OCI-M2 (cell line): ENCODE measurements around the gene NDFIP2.

ENCODE experiments used
- DNase-seq: peaks from one replicate; lab custom pipeline; 2025; ENCODE audit not compliant: unreplicated experiment; lab: John Stamatoyannopoulos, UW

NDFIP2 gene, protein sequence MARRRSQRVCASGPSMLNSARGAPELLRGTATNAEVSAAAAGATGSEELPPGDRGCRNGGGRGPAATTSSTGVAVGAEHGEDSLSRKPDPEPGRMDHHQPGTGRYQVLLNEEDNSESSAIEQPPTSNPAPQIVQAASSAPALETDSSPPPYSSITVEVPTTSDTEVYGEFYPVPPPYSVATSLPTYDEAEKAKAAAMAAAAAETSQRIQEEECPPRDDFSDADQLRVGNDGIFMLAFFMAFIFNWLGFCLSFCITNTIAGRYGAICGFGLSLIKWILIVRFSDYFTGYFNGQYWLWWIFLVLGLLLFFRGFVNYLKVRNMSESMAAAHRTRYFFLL

GRCh38 chr13:79480954-79481684 is at the start of gene NDFIP2:
Gene NDFIP2, plus strand, starts transcription at chr13:79481155. Its CDS starts 49 bp downstream, at chr13:79481204.
- no peak for DNase-seq

- DNase-seq = no peak
Measured at GRCh38 chr13:79432086-79432485, 48.9 kb upstream of the NDFIP2 start.

GRCh38 chr13:79432992-79433391 is 48.0 kb upstream of the NDFIP2 start:
- DNase-seq = no peak

- DNase-seq = no peak
Measured at GRCh38 chr13:79434556-79434955, 46.4 kb upstream of the NDFIP2 start.

- DNase-seq = no peak
Measured at GRCh38 chr13:79435561-79435990, 45.4 kb upstream of the NDFIP2 start.

DNA sequence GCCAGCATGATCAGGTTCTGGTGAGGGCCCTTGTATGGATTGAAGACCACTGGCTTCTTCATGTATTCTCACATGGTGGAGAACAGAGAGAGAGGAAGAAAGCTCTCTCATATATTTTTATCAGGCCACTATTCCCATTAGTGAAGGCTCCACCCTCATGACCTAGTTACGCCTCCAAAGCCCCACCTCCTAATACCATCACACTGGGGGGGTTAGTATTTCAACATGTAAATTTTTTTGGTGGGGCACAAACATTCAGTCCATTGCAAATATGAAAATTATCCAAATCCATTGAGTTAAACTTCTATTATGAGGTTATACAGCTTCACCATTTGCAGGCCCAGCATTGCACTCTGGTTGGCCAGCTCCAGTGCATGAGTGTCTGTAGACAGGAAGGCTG is 41.7 kb upstream of the NDFIP2 start:
- DNase-seq = no peak

- DNase-seq = no peak
Measured at GRCh38 chr13:79440958-79441528, 39.9 kb upstream of the NDFIP2 start.

DNA sequence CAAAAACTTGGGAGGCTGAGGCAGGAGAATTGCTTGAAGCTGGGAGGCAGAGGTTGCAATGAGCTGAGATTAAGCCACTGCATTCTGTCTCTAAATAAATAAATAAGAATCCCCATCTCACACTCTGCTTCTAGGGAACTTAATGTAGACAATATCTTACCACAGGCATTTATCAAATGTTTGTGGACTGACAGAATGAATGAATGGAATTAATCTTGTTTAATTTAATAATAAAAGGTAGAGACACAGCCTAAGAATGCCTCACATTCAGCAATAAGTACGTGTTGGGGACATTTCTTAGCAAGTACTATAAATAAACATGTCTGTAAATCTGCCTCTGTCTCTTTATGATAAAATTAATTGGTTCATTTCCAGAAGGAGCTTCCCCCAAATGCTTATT is 38.7 kb upstream of the NDFIP2 start:
- no peak for DNase-seq

- DNase-seq = no peak
Measured at GRCh38 chr13:79442706-79443105, 38.2 kb upstream of the NDFIP2 start.

DNA sequence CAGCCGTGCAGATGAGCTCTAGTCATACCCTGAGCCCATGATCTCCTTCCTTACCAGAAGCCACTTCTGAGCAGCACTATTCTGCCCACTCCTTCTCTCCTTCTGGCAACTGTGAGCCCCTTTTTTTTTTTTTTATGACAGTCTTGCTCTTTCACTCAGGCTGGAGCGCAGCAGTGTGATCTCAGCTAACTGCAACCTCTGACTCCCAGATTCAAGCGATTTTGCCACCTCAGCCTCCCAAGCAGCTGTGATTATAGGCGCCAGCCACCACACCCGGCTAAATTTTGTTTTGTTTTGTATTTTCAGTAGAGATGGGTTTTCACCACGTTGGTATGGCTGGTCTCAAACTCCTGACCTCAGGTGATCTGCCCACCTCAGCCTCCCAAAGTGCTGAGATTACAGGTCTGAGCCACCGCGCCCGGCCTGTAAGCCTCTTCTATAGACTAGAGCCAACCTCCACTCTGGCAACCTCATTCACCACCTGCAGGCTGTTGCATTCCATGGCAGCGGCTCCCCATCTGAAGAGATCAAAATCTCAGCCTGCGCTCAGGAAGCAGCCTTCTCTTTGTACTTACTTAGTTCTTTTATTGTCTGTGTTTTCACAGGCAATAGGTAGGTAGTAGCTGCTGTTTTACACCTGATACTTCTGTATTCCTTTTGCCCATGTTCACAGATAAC is 34.8 kb upstream of the NDFIP2 start:
- no peak for DNase-seq

- DNase-seq = no peak
Measured at GRCh38 chr13:79447141-79447540, 33.8 kb upstream of the NDFIP2 start.

- no peak for DNase-seq
Measured at GRCh38 chr13:79447741-79448140, 33.2 kb upstream of the NDFIP2 start.

DNA sequence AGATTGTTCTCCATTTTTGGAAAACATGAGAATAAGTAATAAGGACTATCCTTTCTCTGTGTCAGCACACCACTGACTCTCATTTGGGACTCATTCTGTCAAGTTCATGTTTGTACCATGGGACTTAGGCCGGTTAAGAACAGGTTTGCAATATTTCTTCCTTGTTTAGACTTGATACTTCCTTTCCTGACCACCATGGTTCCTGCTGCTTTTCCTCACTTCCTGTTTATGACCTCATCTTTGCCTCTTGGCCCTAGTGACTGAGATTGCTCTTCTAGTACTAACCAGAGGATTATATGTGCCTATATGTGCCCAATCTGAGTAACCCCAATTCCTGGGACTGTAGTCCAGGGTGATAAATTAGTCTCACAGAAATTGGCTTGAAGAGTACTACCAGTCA is 32.5 kb upstream of the NDFIP2 start:
- DNase-seq = no peak

DNA sequence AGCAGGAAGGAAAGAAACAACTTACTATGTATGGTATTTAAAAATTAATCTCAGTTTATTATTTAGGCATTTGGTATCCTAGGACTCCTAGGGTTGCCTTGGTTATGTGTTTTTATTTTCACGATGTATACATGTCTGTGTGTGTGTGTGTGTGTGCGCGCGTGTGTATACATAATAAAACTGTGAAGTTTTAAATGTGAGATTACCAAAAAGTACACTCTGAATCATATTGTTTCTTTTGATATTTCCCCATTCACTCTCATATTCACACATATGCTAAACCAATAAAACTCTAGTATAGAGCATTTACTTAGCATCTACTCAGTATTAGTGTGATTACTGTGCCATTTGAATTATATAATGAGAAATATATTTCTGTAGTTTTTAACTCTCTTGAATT is 30.8 kb upstream of the NDFIP2 start:
- no peak for DNase-seq

DNA sequence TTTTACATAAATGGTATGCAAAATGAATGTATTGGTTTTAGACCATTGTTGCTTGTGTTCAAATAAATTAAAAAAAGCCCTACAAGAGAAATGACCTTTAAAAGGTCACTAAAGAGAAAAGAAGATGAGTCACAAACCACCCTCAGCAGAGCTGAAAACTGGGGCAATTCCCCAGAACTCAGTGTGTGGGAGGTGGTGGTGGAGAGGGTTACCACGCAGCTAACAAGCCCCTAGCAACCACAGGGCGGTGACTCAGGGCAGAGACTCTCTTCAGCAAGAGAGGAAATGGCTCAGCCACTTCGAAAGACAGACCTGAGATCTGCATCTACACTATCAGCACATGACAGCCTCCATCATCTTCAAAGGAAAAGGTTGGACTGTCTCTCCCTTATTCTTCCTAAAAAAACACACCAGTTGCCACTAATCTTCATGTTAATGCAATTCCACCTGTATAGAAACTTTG is 29.4 kb upstream of the NDFIP2 start:
- DNase-seq = peak; percentile 21

DNA sequence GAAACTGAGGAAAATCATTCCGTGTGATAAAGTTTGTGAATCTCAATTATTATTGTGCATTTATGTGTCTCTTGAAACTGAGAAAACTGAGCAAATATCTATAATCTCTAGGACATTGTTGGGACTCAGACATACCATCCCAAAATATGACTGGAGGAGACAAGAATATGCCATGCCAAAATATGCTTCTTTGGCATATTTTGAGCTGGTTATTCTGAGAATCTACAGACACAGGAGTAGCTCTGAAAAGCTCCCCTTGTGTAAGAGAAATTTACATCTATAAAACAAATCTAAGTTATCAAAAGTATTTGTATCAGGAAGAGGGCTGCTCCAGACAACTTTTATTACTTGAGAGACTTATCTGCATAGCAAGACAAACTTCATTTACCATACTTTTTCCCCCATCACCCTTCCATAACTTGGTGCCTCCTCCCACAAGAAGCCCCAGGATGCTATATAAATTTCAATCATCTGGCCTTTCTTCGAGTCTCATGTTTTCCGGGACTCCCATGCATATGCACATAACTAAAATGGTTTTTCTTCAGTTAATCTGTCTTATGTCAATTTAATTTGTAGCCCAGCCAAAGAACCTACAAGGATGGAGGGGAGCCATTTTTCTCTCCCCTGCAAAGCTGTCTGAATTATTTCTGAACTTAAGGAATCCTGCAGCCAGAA is 28.6 kb upstream of the NDFIP2 start:
- DNase-seq = no peak

DNA sequence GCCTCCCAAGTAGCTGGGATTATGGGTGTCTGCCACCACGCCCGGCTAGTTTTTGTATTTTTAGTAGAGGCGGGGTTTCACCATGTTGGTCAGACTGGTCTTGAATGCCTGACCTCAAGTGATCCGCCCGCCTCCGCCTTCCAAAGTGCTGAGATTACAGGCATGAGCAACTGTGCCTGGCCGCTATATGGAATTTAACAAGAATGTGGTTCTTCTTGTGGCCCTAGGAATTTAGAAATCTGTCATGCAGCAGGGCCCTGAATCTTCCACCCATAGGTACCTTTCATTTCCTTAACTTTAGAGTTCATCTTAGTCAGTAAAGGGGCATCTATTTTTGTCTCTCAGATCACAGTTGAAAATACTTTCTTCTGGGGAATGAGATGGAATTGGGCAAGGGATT is 25.6 kb upstream of the NDFIP2 start:
- no peak for DNase-seq

- no peak for DNase-seq
Measured at GRCh38 chr13:79456051-79456450, 24.9 kb upstream of the NDFIP2 start.

DNA sequence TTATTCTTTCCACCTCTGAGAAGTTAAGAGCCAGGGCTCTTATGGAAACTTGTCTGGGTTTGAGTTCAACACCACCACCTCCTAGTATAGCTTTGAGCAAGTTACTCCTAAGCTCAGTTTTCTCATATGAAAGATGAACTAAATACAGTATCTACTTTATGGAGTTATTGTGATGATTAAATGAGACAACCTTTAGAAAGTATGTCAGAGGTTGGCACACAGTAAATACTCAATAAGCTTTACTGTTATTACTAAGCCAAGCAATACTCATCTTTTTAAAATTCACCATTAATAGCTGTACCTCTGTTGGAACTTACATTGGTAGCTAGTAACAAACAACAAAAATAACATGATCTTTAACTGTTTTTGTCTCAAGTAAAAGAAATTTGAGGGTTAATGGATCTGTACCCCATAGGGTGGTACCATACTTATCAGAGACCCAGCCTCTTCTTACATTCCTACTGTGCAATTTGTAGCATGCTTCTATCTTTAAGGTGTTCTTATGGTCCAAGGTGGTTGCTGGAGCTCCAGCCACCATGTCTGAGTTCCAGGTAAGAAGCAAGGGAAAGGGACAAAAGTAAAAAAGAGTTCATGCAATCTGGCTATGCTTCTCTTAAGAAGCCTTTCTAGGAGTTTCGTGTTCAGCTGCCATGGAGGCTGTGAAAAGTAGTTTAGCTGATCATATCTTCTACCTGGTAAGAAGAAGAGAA is 24.1 kb upstream of the NDFIP2 start:
- DNase-seq = no peak

GRCh38 chr13:79457390-79457789 is 23.6 kb upstream of the NDFIP2 start:
- DNase-seq = no peak
